Keratinocyte (primary cell): Measurements from ENCODE around the gene ACAA1. TPM values are rescaled to one million over a fixed set of nuclear protein-coding genes. Genes with fewer than 3 reads are reported as not detected.
A peak's percentile ranks its signal among the peaks of the same experiment; 100 is the strongest.

Experiments used
- DNase-seq: peaks from one replicate; pipeline ENCODE4 v3.0.0-alpha.2; 2011; ENCODE audit warnings: low read depth, missing footprints, low spot score
- FAIRE-seq: peaks from 2 replicates; lab custom pipeline; 2011; peaks lifted over from hg19 to GRCh38; lab: Jason Lieb, UNC
- H2AFZ ChIP-seq: 2 replicates; pipeline ENCODE4 v1.6.0; 2012; ENCODE audit warnings: low read length, control low read depth, inconsistent platforms; ENCODE audit not compliant: control insufficient read depth
- H3K27ac ChIP-seq: 2 replicates; pipeline ENCODE4 v1.5.1; 2011; ENCODE audit warnings: low read length; ENCODE audit not compliant: control insufficient read depth, insufficient read depth
- H3K27me3 ChIP-seq: 3 replicates; pipeline ENCODE4 v1.6.0; 2011; ENCODE audit warnings: low read length; ENCODE audit not compliant: control insufficient read depth, insufficient read depth; ENCODE audit errors: extremely low read depth
- H3K36me3 ChIP-seq, 2 experiments: 2 replicates in 1 of 2; 3 replicates in 1 of 2; pipeline ENCODE4 v1.5.1; 2011; ENCODE audit warnings: low read length in 2 of 2, mild to moderate bottlenecking in 1 of 2; ENCODE audit not compliant: control insufficient read depth in 2 of 2, insufficient read depth in 2 of 2; ENCODE audit errors: extremely low read depth in 1 of 2
- H3K4me1 ChIP-seq: 3 replicates; pipeline ENCODE4 v1.5.1; 2011; ENCODE audit warnings: low read length; ENCODE audit not compliant: control insufficient read depth, insufficient read depth; ENCODE audit errors: extremely low read depth
- H3K4me2 ChIP-seq: 3 replicates; pipeline ENCODE4 v1.6.0; 2011; ENCODE audit warnings: low read depth, low read length; ENCODE audit not compliant: control insufficient read depth, insufficient read depth; ENCODE audit errors: extremely low read depth
- H3K4me3 ChIP-seq, 3 experiments: fragments of 200-600 bp in 1 of 3; sonication (generic) in 1 of 3; 2 replicates in 2 of 3; 3 replicates in 1 of 3; pipeline ENCODE4 v1.5.1; 2011 to 2016; ENCODE audit warnings: low read length in 3 of 3, mild to moderate bottlenecking in 3 of 3, control low read depth in 2 of 3, inconsistent platforms in 1 of 3, low read depth in 1 of 3, mixed read lengths in 1 of 3, mixed run types in 1 of 3, moderate library complexity in 1 of 3; ENCODE audit not compliant: control insufficient read depth in 2 of 3, insufficient read depth in 2 of 3; ENCODE audit errors: extremely low read depth in 1 of 3
- H3K79me2 ChIP-seq: 2 replicates; pipeline ENCODE4 v1.6.0; 2012; ENCODE audit warnings: low read length; ENCODE audit not compliant: control insufficient read depth, insufficient read depth
- H3K9ac ChIP-seq: 3 replicates; pipeline ENCODE4 v1.6.0; 2011; ENCODE audit warnings: low read length; ENCODE audit not compliant: control insufficient read depth, insufficient read depth; ENCODE audit errors: extremely low read depth
- H3K9me1 ChIP-seq: 3 replicates; pipeline ENCODE4 v1.6.0; 2011; ENCODE audit warnings: low read length; ENCODE audit not compliant: control insufficient read depth, insufficient read depth; ENCODE audit errors: extremely low read depth
- H3K9me3 ChIP-seq: 2 replicates; pipeline ENCODE4 v1.5.1; 2012; ENCODE audit warnings: low read depth, low read length; ENCODE audit not compliant: control insufficient read depth
- H4K20me1 ChIP-seq: 3 replicates; pipeline ENCODE4 v1.6.0; 2011; ENCODE audit warnings: low read length; ENCODE audit not compliant: control insufficient read depth, insufficient read depth; ENCODE audit errors: extremely low read depth
- CTCF ChIP-seq, 3 experiments: IDR thresholded peaks in 1 of 3; conservative IDR thresholded peaks in 1 of 3; optimal IDR thresholded peaks in 1 of 3; 2 replicates in 2 of 3; 3 replicates in 1 of 3; pipeline versions ENCODE3 to v1.5.1; 2011; ENCODE audit warnings: low read length in 3 of 3, mild to moderate bottlenecking in 3 of 3, moderate library complexity in 2 of 3, control low read depth in 1 of 3, inconsistent platforms in 1 of 3; ENCODE audit not compliant: insufficient read depth in 2 of 3; ENCODE audit errors: extremely low read depth in 1 of 3
- EZH2 ChIP-seq: IDR thresholded peaks from one replicate; pipeline ENCODE4 v1.6.1; 2012; ENCODE audit warnings: inconsistent platforms, mild to moderate bottlenecking, low read length, moderate library complexity
- dilution Hi-C: fragments of 300-500 bp; cut with MboI; formaldehyde crosslinking; loops from one replicate; pipeline ENCODE4 v1.7.0; 2020; ENCODE audit warnings: low sequenced_read_pairs; ENCODE audit not compliant: extremely low pct_ligation_motif_present
- polyA plus RNA-seq, 5 experiments: library from polyadenylated mRNA; depleted of rRNA in 3 of 5; stranded (reverse) in 3 of 5; stranded (forward) in 1 of 5; unstranded in 1 of 5; fragments of >200 nt; gene quantifications; 1 replicate in 1 of 5; 2 replicates in 3 of 5; 3 replicates in 1 of 5; pipeline versions ENCODE4 v1.2.1 to v1.2.3, GENCODE V29; 2011 to 2012; ENCODE audit warnings: missing spikeins in 2 of 5, low read depth in 1 of 5, low replicate concordance in 1 of 5

The ACAA1 gene
- polyA plus RNA-seq, 1 donor (not counting 4 experiments of a cell fraction or from before 2014, with no cell fraction given), result 85.3 TPM

GRCh38 chr3:38168151-38169026 is 31.5 kb upstream of the ACAA1 start:
- Histone ChIP-seq H3K4me1 (peaks cover 41% of the 10 kb centered on the region), H3K27me3 (no peaks in the 10 kb centered on the region), H3K79me2 (peaks cover 73% of the 10 kb centered on the region), H3K4me2 (peak overlapping the region; percentile 95), H3K36me3 (no peaks in the 10 kb centered on the region), H3K9me1 (no peaks in the 10 kb centered on the region), H3K4me3 (peak overlapping the region; percentile 86 to 89 (median 89)), H3K9ac (peak overlapping the region; percentile 88), H3K27ac (peak overlapping the region; percentile 99), H2AFZ (no peak overlapping the region), H4K20me1 (no peaks in the 10 kb centered on the region), H3K9me3 (no peaks in the 10 kb centered on the region)
- DNase-seq, result no peak
- dilution Hi-C loops, result no loop called here
- TF ChIP-seq EZH2, result no peak
- TF ChIP-seq CTCF (optimal IDR thresholded peaks at IDR 0.05 in 1 of 3, IDR thresholded peaks at IDR 0.05 in 1 of 3, conservative IDR thresholded peaks at IDR 0.05 in 1 of 3; ENCODE audit: extremely low read depth in 1 of 3, insufficient read depth in 2 of 3, low read length in 3 of 3), result no peak
- no peak for FAIRE-seq

- H3K27ac ChIP-seq, result peak overlapping the region; percentile 99
- TF ChIP-seq EZH2, result no peak
- TF ChIP-seq CTCF (optimal IDR thresholded peaks at IDR 0.05 in 1 of 3, IDR thresholded peaks at IDR 0.05 in 1 of 3, conservative IDR thresholded peaks at IDR 0.05 in 1 of 3; ENCODE audit: extremely low read depth in 1 of 3, insufficient read depth in 2 of 3, low read length in 3 of 3), result no peak
- peak overlapping the region; percentile 86 to 89 (median 89) for H3K4me3 ChIP-seq
- peak overlapping the region; percentile 88 for H3K9ac ChIP-seq
- dilution Hi-C loops, result no loop called here
- no peaks in the 10 kb centered on the region for H3K27me3 ChIP-seq
- no peak for DNase-seq
- H3K79me2 ChIP-seq, result peaks cover 65% of the 10 kb centered on the region
- no peaks in the 10 kb centered on the region for H3K9me3 ChIP-seq
- H4K20me1 ChIP-seq, result no peaks in the 10 kb centered on the region
- peak overlapping the region; percentile 95 for H3K4me2 ChIP-seq
- H3K4me1 ChIP-seq, result peaks cover 39% of the 10 kb centered on the region
- no peaks in the 10 kb centered on the region for H3K9me1 ChIP-seq
- H3K36me3 ChIP-seq, result no peaks in the 10 kb centered on the region
- no peak for FAIRE-seq
- no peak overlapping the region for H2AFZ ChIP-seq
These were observed 30.7 kb upstream of the ACAA1 start for GRCh38 chr3:38167591-38167990.
